HG03060 (cell line): ENCODE measurements around the gene FNDC3B.

Experiments used
- ATAC-seq: cut with Tn5 transposase; IDR thresholded peaks from one replicate; pipeline ENCODE4 v1.9.1; 2021; ENCODE audit warnings: low read depth, moderate number of reproducible peaks; ENCODE audit not compliant: unreplicated experiment

FNDC3B gene

GRCh38 chr3:172145031-172145686 is 105.8 kb downstream of the FNDC3B start:
- ATAC-seq: no peak

- ATAC-seq: no peak
These were observed 107.0 kb downstream of the FNDC3B start for GRCh38 chr3:172146349-172146748.

- no peak for ATAC-seq
These were observed 107.9 kb downstream of the FNDC3B start for GRCh38 chr3:172147113-172147818.

GRCh38 chr3:172148241-172148640 is 108.9 kb downstream of the FNDC3B start:
- no peak for ATAC-seq

GRCh38 chr3:172148702-172149565 is 109.6 kb downstream of the FNDC3B start:
- ATAC-seq: no peak

GRCh38 chr3:172150268-172150667 is 110.9 kb downstream of the FNDC3B start:
- no peak for ATAC-seq

GRCh38 chr3:172150913-172151650 is 111.7 kb downstream of the FNDC3B start:
- ATAC-seq: no peak

- no peak for ATAC-seq
These were observed 112.6 kb downstream of the FNDC3B start for GRCh38 chr3:172151651-172152649.

- no peak for ATAC-seq
These were observed 113.5 kb downstream of the FNDC3B start for GRCh38 chr3:172152874-172153273.

- ATAC-seq: no peak
These were observed 114.0 kb downstream of the FNDC3B start for GRCh38 chr3:172153335-172153861.

GRCh38 chr3:172154768-172155664 is 115.6 kb downstream of the FNDC3B start:
- ATAC-seq: no peak

- no peak for ATAC-seq
These were observed 116.7 kb downstream of the FNDC3B start for GRCh38 chr3:172155897-172156585.

- no peak for ATAC-seq
These were observed 117.2 kb downstream of the FNDC3B start for GRCh38 chr3:172156586-172156955.

- no peak for ATAC-seq
These were observed 118.3 kb downstream of the FNDC3B start for GRCh38 chr3:172157564-172158258.

- no peak for ATAC-seq
These were observed 119.4 kb downstream of the FNDC3B start for GRCh38 chr3:172158741-172159140.

- ATAC-seq: no peak
These were observed 120.0 kb downstream of the FNDC3B start for GRCh38 chr3:172159376-172159775.

- no peak for ATAC-seq
These were observed 120.7 kb downstream of the FNDC3B start for GRCh38 chr3:172159962-172160538.
